ENCODE data around the gene MDFIC. TPM values are rescaled to one million over a fixed set of nuclear protein-coding genes. Genes with fewer than 3 reads are reported as not detected.

The MDFIC gene
- total and polyA plus RNA-seq, 2 of the 4 experiments (the other 2 are of a cell fraction): 16.9 to 35.0 TPM

DNA sequence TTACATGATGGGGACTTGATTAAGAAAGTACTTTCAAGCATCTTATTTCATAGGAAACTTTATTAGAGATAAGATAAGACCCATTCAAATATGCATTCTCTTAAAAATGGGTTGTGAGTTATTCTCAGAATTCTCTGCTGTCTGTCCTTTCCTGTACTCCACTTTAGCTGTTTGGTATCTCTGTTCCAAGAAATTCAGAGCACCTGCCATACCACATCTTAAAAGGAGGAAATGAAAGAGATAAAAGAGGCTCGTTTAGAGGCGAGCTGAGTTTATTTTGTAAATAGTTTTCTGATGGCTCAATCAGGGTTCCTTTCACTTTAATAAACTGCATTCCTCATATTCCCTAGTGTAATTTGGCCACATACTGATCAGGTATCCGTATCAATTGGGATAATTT is 87.2 kb downstream of the MDFIC start:
- 0 out of 3 replicates have a peak overlapping the region, but pooled peaks have one; percentile 4 for H2BK15ac ChIP-seq (ENCODE audit: low read depth, low read length)
- no peak overlapping the region for H3K27ac ChIP-seq (ENCODE audit: insufficient read depth, low read length)
- ChIA-PET POLR2A (ENCODE audit: unreplicated experiment) (no interaction called here), CTCF (interaction anchor here (0.6 to 1.6 kb wide), 2 partner anchors 21 to 250 kb away, joined by 3 to 5 read pairs; no protein-coding TSS in a partner anchor)
- no peak overlapping the region; the same call in 1 of the 2 replicates for H2BK20ac ChIP-seq (ENCODE audit: low read depth, low read length)
- H2BK120ac ChIP-seq (ENCODE audit: low read depth, low read length): no peak overlapping the region
- no peak overlapping the region for H4K8ac ChIP-seq (ENCODE audit: low read depth in 2 of 2, low read length in 2 of 2)
- no peak overlapping the region for H3K18ac ChIP-seq (ENCODE audit: low read depth, low read length)
- H3K9me3 ChIP-seq (ENCODE audit: control insufficient read depth, insufficient read depth, low read length): no peaks in the 10 kb centered on the region
- DNase-seq (peak; percentile 15), ATAC-seq (ENCODE audit: low read depth) (peak; percentile 30)
- TF ChIP-seq, protein P1, sequence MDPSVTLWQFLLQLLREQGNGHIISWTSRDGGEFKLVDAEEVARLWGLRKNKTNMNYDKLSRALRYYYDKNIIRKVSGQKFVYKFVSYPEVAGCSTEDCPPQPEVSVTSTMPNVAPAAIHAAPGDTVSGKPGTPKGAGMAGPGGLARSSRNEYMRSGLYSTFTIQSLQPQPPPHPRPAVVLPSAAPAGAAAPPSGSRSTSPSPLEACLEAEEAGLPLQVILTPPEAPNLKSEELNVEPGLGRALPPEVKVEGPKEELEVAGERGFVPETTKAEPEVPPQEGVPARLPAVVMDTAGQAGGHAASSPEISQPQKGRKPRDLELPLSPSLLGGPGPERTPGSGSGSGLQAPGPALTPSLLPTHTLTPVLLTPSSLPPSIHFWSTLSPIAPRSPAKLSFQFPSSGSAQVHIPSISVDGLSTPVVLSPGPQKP (IDR thresholded peaks at IDR 0.05; ENCODE audit: borderline replicate concordance, low read depth, low read length): no peak
- TF ChIP-seq MAZ (IDR thresholded peaks at IDR 0.05; ENCODE audit: borderline replicate concordance, low read depth, low read length): no peak
- H3K23ac ChIP-seq (ENCODE audit: low read depth, low read length): no peak overlapping the region
- no peak overlapping the region for H2AK5ac ChIP-seq (ENCODE audit: low read depth, low read length)
- peak overlapping the region; percentile 62; the same call in 1 of the 2 replicates for H3K4me2 ChIP-seq (ENCODE audit: low read depth, low read length)
- H4K5ac ChIP-seq (ENCODE audit: low read depth, low read length): no peak overlapping the region
- dilution Hi-C loops (cut with HindIII; ENCODE audit: low sequenced_read_pairs, unreplicated experiment) (no loop called here), in situ Hi-C loops (cut with MboI; ENCODE audit: low sequenced_read_pairs) (no loop called here), intact Hi-C loops (cut with micrococcal nuclease) (no loop called here)
- H3K9me1 ChIP-seq (ENCODE audit: insufficient read depth, low read length): peaks cover 10% of the 10 kb centered on the region; the same call in 1 of the 2 replicates
- H3K4ac ChIP-seq (ENCODE audit: low read depth, low read length): no peak overlapping the region
- H3K36me3 ChIP-seq (ENCODE audit: control insufficient read depth, insufficient read depth, low read length): peaks cover 1% of the 10 kb centered on the region; the same call in 1 of the 2 replicates
- H2BK5ac ChIP-seq (ENCODE audit: low read depth, low read length, poor library complexity, severe bottlenecking): no peak overlapping the region
- no peak overlapping the region for H3K9ac ChIP-seq (ENCODE audit: low read depth, low read length)
- no TSS peak for BruUV-seq (replicated peaks)
- no peak overlapping the region for H2AFZ ChIP-seq (replicated peaks; ENCODE audit: low read length, poor library complexity)
- H3K4me1 ChIP-seq (ENCODE audit: control insufficient read depth, insufficient read depth, low read length): peaks cover 8% of the 10 kb centered on the region
- peaks cover 9 to 34% of the 10 kb centered on the region in 2 experiments; a peak in 3 of 4 replicates for H3K79me1 ChIP-seq (ENCODE audit: low read depth in 1 of 2, low read length in 2 of 2)
- no peaks in the 10 kb centered on the region for H4K20me1 ChIP-seq (ENCODE audit: insufficient read depth, low read length)
- no peak overlapping the region for H3K56ac ChIP-seq (ENCODE audit: extremely low read depth, insufficient read depth, low read length)
- WGBS, 2 experiments (ENCODE audit: extremely low coverage in 2 of 2, insufficient read length in 1 of 2): no CpG with 5 or more reads among the region's 3 CpGs
- H2AK9ac ChIP-seq (replicated peaks; ENCODE audit: low read depth, low read length, poor library complexity): no peak overlapping the region
- no peak overlapping the region for H4K91ac ChIP-seq (ENCODE audit: insufficient read depth, low read depth, low read length)
- H3K14ac ChIP-seq (replicated peaks; ENCODE audit: low read depth, low read length): no peak overlapping the region
- H3K4me3 ChIP-seq (ENCODE audit: insufficient read depth, low read depth, low read length): no peak overlapping the region
- no peaks in the 10 kb centered on the region for H3K27me3 ChIP-seq (ENCODE audit: control insufficient read depth, insufficient read depth, low read length)

Data from IMR-90 (cell line).